Neural crest cell (in vitro differentiated cells): Measurements from ENCODE around the gene CAMKK2. TPM values are rescaled to one million over a fixed set of nuclear protein-coding genes. Genes with fewer than 3 reads are reported as not detected.
"Not testable (repeated sequence)": the region's sequence is repeated elsewhere in the genome, so short reads cannot be mapped to it uniquely, and the experiment has no call there.

ENCODE experiments used
- DNase-seq: peaks from one replicate; pipeline ENCODE4 v3.0.0; 2021; ENCODE audit warnings: low read depth, mixed read lengths, low spot score
- H3K27ac Mint-ChIP-seq: one replicate; pipeline ENCODE4 v1.8.0; 2021; ENCODE audit warnings: mild to moderate bottlenecking, mixed read lengths; ENCODE audit not compliant: unreplicated experiment
- H3K27me3 Mint-ChIP-seq: 2 replicates; pipeline ENCODE4 v1.8.0; 2021; ENCODE audit warnings: low read depth, mild to moderate bottlenecking, mixed read lengths
- H3K36me3 Mint-ChIP-seq: 2 replicates; pipeline ENCODE4 v1.8.0; 2021; ENCODE audit warnings: low read depth, mild to moderate bottlenecking, mixed read lengths
- H3K4me1 Mint-ChIP-seq: 2 replicates; pipeline ENCODE4 v1.8.0; 2021; ENCODE audit warnings: mixed read lengths
- H3K4me3 Mint-ChIP-seq: one replicate; pipeline ENCODE4 v1.8.0; 2021; ENCODE audit warnings: mild to moderate bottlenecking, mixed read lengths
- H3K9me3 Mint-ChIP-seq: 2 replicates; pipeline ENCODE4 v1.8.0; 2021; ENCODE audit warnings: mixed read lengths
- total RNA-seq: library from RNA; stranded (reverse); gene quantifications from 2 replicates; pipeline ENCODE4 v1.2.1, GENCODE V29; 2021
- TF ChIP-seq, protein P1 (sequence below): fragments of 200-600 bp; sonication (generic); conservative IDR thresholded peaks from 2 replicates; pipeline ENCODE4 v1.5.0; 2021; ENCODE audit warnings: antibody characterized with exemption, mild to moderate bottlenecking

Gene CAMKK2
- total RNA-seq, 1 donor from 2014 or later, result 43.1 TPM

DNA sequence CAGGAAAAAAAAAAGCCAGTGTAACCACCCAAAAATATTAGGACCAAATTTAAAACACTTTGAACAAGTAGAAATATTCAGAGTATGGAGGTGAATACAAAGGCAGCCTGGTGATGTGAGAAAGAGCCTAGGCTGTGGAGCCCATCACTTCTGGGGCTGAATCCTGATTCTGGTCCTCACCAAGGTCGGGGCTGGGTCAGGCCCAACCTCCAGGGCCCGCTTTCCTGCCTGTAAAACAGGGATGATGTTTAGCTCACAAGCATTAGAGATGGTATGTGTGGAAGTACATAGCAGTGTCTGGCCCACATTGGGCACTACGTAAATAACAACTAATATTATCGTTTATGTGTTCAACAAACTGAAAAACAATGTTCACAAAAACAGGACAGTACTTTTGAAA, 7.8 kb upstream of the CAMKK2 start:
- Mint-ChIP-seq H3K36me3 (peaks cover 5% of the 10 kb centered on the region), H3K27ac (no peak overlapping the region), H3K9me3 (no peaks in the 10 kb centered on the region), H3K4me3 (no peak overlapping the region), H3K27me3 (no peaks in the 10 kb centered on the region), H3K4me1 (no peaks in the 10 kb centered on the region)
- no peak for DNase-seq
- TF ChIP-seq, protein P1, sequence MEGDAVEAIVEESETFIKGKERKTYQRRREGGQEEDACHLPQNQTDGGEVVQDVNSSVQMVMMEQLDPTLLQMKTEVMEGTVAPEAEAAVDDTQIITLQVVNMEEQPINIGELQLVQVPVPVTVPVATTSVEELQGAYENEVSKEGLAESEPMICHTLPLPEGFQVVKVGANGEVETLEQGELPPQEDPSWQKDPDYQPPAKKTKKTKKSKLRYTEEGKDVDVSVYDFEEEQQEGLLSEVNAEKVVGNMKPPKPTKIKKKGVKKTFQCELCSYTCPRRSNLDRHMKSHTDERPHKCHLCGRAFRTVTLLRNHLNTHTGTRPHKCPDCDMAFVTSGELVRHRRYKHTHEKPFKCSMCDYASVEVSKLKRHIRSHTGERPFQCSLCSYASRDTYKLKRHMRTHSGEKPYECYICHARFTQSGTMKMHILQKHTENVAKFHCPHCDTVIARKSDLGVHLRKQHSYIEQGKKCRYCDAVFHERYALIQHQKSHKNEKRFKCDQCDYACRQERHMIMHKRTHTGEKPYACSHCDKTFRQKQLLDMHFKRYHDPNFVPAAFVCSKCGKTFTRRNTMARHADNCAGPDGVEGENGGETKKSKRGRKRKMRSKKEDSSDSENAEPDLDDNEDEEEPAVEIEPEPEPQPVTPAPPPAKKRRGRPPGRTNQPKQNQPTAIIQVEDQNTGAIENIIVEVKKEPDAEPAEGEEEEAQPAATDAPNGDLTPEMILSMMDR, result no peak

DNA sequence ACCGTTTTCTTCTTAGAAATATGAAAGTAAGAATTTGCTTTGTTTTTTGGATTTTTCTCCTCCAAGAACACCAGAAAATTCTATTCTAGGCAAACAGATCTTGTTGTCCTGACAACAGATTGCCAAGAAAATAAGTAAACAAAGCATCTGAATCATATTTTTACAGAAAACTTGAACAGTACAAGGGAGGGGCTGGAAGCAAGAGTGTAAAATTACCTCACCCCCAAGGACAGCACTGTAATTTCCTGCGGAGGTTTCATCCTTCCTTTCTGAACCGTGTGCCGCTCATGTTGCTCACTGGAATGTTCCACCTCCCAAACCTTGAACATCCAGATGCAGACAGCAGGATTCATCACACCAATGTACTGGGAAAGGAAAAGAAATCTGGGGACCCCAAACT, 5.4 kb upstream of the CAMKK2 start:
- Mint-ChIP-seq H3K36me3 (no peaks in the 10 kb centered on the region), H3K27me3 (no peaks in the 10 kb centered on the region), H3K4me3 (no peak overlapping the region), H3K27ac (no peak overlapping the region), H3K4me1 (peaks cover 5% of the 10 kb centered on the region), H3K9me3 (no peaks in the 10 kb centered on the region)
- no peak for DNase-seq
- TF ChIP-seq, protein P1, result no peak

DNA sequence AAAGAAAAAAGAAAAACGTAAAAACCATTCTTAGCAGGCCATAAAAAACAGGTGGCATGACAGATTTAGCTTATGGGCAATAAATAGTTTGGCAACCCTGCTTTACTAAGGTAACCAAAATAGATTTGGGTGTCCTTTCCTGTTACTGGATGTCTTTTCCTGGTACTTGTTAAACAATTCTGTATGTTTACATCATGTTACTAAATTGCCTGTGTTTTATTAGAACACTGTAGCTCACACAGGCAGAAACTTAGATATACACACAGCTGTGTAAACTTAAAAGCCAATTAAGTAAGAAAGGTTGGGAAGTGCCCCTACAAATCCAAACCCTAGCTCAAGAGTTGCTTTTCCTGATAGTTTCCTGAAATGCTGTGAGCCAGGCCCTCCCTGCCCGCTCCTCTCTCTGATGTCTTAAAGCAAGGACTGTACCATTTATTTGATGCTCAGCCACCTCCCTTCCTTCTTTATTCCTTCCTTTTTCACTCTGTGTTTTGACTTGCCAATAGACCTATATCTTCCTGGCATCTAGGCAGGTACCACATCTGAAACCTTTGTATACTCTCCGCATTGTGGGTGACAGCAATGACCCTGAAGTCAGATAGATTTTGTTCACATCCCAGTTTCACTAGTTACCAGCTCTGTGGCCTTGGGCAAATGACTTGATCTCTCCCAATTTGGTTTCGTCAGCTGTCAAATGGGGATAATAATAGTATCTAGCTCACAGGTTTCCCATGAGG, 3.7 kb upstream of the CAMKK2 start:
- no peak overlapping the region for H3K27ac Mint-ChIP-seq
- H3K4me1 Mint-ChIP-seq, result peaks cover 9% of the 10 kb centered on the region
- no peaks in the 10 kb centered on the region for H3K27me3 Mint-ChIP-seq
- no peaks in the 10 kb centered on the region for H3K36me3 Mint-ChIP-seq
- TF ChIP-seq, protein P1, result no peak
- no peaks in the 10 kb centered on the region for H3K9me3 Mint-ChIP-seq
- H3K4me3 Mint-ChIP-seq, result peak overlapping the region; percentile 44
- DNase-seq, result no peak

DNA sequence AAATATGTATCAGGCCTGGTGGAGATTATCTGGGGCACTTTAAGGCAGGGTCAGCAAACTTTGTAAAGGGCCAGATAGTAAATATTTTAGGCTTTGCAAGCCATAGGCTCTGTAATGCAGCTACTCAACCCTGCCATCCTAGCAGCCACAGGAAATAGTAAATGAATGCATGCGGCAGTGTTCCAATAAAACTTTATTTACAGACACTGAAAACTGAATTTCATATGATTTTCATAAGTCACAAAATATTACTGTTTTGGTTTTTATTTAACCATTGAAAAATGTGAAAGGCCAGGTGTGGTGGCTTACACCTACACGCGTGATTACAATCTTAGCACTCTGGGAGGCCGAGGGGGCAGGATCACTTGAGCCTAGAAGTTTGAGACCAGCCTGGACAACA, 3.2 kb upstream of the CAMKK2 start:
- Mint-ChIP-seq H3K4me3 (peak overlapping the region; percentile 44), H3K9me3 (no peaks in the 10 kb centered on the region), H3K27me3 (no peaks in the 10 kb centered on the region), H3K36me3 (no peaks in the 10 kb centered on the region), H3K27ac (no peak overlapping the region), H3K4me1 (peaks cover 11% of the 10 kb centered on the region)
- TF ChIP-seq, protein P1, result no peak
- DNase-seq, result no peak

DNA sequence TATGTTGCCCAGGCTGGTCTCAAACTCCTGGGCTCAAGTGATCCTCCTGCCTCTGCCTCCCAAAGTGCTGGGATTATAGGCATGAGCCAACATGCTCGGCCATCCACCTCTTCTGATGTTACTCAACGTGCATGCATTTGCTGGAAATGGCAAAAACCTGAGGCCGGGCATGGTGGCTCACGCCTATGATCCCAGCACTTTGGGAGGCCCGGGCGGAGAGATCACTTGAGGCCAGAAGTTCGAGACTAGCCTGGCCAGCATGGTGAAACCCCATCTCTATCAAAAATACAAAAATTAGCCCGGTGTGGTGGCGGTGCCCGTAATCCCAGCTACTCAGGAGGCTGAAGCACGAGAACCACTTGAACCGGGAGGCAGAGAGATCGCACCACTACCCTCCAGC, 1.9 kb upstream of the CAMKK2 start:
- peaks cover 11% of the 10 kb centered on the region for H3K4me1 Mint-ChIP-seq
- peak overlapping the region; percentile 95 for H3K4me3 Mint-ChIP-seq

DNA sequence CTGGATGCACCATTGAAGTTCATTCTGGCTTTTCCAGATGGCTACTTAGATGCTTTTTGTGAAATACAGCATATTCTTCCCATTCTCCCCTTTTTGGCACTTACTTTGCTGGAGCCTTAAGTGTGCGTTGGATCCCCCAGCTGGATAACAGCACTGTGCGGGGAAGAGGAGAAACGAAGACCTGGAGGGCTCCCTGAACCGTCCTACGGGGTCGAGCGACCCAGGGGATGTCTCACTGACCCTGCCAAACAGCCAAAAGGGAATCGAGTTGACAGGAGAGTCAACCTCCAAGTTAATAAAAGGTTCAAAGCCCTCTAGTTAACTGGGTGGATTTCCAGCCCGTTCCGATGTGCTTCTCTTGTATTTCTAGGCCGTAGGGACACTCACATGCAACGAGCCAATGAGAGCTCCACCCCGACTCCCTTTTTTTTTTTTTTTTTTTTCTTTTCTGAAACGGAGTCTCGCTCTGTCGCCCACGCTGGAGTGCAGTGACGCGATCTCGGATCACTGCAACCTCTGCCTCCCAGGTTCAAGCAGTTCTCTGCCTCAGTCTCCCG, 1.0 kb upstream of the CAMKK2 start:
- peak overlapping the region; percentile 95 for H3K4me3 Mint-ChIP-seq
- no peaks in the 10 kb centered on the region for H3K9me3 Mint-ChIP-seq
- DNase-seq, result no peak
- H3K4me1 Mint-ChIP-seq, result peaks cover 11% of the 10 kb centered on the region
- no peaks in the 10 kb centered on the region for H3K27me3 Mint-ChIP-seq
- no peaks in the 10 kb centered on the region for H3K36me3 Mint-ChIP-seq
- peak overlapping the region; percentile 7 for H3K27ac Mint-ChIP-seq
- TF ChIP-seq, protein P1, result no peak

More for the DNA sequence above, 1.9 kb upstream of the CAMKK2 start:
- DNase-seq, H3K9me3 Mint-ChIP-seq, H3K27me3 Mint-ChIP-seq, H3K36me3 Mint-ChIP-seq, H3K27ac Mint-ChIP-seq: not testable (repeated sequence)
